ENCODE measurements around the gene CANX.

CANX gene

GRCh38 chr5:179729727-179730126 lies 31.0 kb downstream of the CANX start:
- no peak for DNase-seq
- H3K27me3 ChIP-seq (replicated peaks): no peaks in the 10 kb centered on the region
- H3K27ac ChIP-seq: no peak overlapping the region
- in situ Hi-C loops (cut with HindIII; ENCODE audit: low pct_ligation_motif_present, low sequenced_read_pairs): no loop called here
- no peak for TF ChIP-seq CTCF (IDR thresholded peaks at IDR 0.05; ENCODE audit: low read depth, low read length, missing control alignments)
- peaks cover 51% of the 10 kb centered on the region for H3K36me3 ChIP-seq (replicated peaks)
- H3K4me3 ChIP-seq (ENCODE audit: low read depth, low read length): no peak overlapping the region

GRCh38 chr5:179730356-179730755 lies 31.6 kb downstream of the CANX start:
- Histone ChIP-seq H3K27me3 (replicated peaks) (no peaks in the 10 kb centered on the region), H3K4me3 (ENCODE audit: low read depth, low read length) (no peak overlapping the region), H3K27ac (no peak overlapping the region), H3K36me3 (replicated peaks) (peaks cover 45% of the 10 kb centered on the region)
- TF ChIP-seq CTCF (IDR thresholded peaks at IDR 0.05; ENCODE audit: low read depth, low read length, missing control alignments): no peak
- in situ Hi-C loops (cut with HindIII; ENCODE audit: low pct_ligation_motif_present, low sequenced_read_pairs): no loop called here
- DNase-seq: no peak

- peaks cover 40% of the 10 kb centered on the region for H3K36me3 ChIP-seq (replicated peaks)
- no peak for DNase-seq
- H3K27ac ChIP-seq: no peak overlapping the region
- in situ Hi-C loops (cut with HindIII; ENCODE audit: low pct_ligation_motif_present, low sequenced_read_pairs): no loop called here
- H3K4me3 ChIP-seq (ENCODE audit: low read depth, low read length): no peak overlapping the region
- no peaks in the 10 kb centered on the region for H3K27me3 ChIP-seq (replicated peaks)
- no peak for TF ChIP-seq CTCF (IDR thresholded peaks at IDR 0.05; ENCODE audit: low read depth, low read length, missing control alignments)
Observed at GRCh38 chr5:179730852-179731251, 32.1 kb downstream of the CANX start.

GRCh38 chr5:179731791-179732411 lies 33.1 kb downstream of the CANX start:
- no peak for DNase-seq
- in situ Hi-C loops (cut with HindIII; ENCODE audit: low pct_ligation_motif_present, low sequenced_read_pairs): no loop called here

GRCh38 chr5:179732412-179732917 lies 33.7 kb downstream of the CANX start, which contains the start of gene MAML1:
TSS of gene MAML1 (plus strand) at chr5:179732822. CDS start at chr5:179733113, 291 bp downstream.
- peak within 1 kb of the TSS; percentile 77 for H3K4me3 ChIP-seq (ENCODE audit: low read depth, low read length)
- no peaks in the 10 kb centered on the region for H3K27me3 ChIP-seq (replicated peaks)
- in situ Hi-C loops (cut with HindIII; ENCODE audit: low pct_ligation_motif_present, low sequenced_read_pairs): no loop called here
- peak; percentile 100 for DNase-seq
- peak within 1 kb of the TSS; percentile 58 for H3K27ac ChIP-seq
- TF ChIP-seq CTCF (IDR thresholded peaks at IDR 0.05; ENCODE audit: low read depth, low read length, missing control alignments): no peak
- peaks cover 24% of the 10 kb centered on the region for H3K36me3 ChIP-seq (replicated peaks)

More at GRCh38 chr5:179731791-179732411, 33.1 kb downstream of the CANX start:
- H3K4me3 ChIP-seq (ENCODE audit: low read depth, low read length): peak overlapping the region; percentile 46
- H3K27me3 ChIP-seq (replicated peaks): no peaks in the 10 kb centered on the region
- no peak for TF ChIP-seq CTCF (IDR thresholded peaks at IDR 0.05; ENCODE audit: low read depth, low read length, missing control alignments)
- H3K36me3 ChIP-seq (replicated peaks): peaks cover 30% of the 10 kb centered on the region
- peak overlapping the region; percentile 18 for H3K27ac ChIP-seq
